CD4-positive, alpha-beta T cell treated with Interleukin-17A for 1 hour (primary cell): ENCODE data around the gene SEPTIN1.

Experiments
- DNase-seq: peaks from one replicate; pipeline ENCODE4 v3.0.0-alpha.2; 2020

The SEPTIN1 gene

DNA sequence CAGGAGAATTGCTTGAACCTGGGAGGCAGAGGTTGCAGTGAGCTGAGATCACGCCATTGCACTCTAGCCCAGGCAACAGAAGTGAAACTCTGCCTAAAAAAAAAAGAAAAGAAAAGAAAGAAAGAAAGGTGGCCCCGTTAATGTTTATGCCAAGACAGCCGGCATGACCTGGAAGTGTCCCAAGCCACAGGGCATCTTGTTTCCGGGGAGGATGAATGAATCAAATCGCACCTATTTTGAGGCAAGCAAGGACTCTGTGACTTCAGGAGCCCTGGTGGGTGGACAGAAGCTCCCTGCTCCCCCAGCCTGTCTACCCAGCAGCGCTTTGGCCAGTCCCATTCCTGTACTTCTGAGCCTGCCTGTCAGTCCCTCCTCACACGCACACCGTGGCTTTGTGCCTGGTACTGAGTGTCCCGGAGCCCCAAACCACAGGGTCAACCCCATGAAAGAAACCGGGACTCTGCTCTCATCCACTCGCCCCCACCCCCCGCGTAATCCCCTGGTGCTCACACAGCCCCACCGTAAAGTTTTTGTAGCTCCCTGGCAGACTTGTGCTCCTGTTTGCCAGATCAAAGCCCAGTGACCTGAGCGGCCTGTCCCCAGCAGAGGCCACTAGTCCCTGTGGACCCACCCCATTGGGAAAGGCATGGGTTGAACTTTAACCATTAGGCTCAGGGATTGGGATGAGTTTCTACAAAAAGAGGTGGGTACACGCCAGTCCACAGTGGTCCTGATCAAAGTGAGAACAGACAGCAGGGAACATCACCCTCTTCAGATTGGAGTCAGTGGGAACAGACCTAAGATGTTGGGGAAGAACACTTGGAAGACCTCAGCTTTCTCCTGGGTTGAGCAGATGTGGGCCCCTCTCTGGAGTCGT lies 46.5 kb downstream of the SEPTIN1 start:
- DNase-seq = no peak

DNA sequence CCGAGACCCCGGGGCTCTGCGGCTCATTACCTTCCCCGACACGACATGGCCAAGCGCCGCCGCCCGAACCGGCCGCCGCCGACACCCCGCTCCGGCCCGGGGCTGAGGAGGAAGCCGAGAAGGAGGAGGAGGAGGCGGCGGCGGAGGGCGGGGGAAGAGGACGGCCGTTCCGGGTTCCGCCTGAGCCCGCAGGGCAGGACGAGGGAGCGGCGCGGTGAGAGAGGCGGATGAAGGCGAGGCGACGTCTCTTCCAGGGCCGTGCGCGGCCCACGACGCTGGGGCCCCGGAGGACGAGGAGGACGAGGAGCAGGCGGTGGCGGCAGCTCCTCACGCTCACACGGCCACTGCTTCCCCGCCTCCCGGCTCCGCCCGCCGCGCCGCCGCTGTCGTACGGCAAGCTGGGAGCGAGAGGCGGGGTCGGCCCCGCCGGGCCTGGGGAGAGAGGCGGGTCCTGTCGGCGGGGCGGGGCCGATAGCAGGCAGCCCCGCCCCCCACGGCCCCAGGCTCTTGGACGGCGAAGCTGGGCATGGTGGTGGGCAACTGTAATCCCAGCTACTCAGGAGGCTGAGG lies 47.2 kb downstream of the SEPTIN1 start:
- DNase-seq = peak; percentile 81

DNA sequence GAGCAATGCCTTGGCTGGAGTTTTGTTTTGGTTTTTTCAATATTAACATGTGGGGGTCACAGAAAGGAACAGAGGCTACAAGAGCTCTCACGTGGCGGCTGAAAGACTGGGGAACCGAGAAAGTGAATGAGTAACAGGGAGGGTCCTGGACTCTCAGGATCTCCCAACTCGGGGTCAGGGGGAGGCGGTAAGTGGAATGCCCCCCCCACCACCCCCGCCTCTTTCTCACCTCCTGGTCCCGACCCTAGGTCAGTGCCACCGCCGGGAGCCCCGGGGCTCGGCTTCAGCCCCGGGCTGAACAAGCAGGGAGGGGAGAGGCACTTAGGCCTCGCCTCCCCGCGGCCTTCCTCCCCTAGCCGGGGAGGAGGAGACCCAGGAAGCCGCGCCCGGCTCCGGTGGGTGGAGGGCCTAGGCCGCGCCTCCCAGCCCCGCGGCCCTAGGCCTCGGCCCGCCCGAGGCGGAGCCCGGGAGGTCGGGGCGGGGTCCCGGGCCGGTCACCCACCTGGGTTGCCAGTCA lies 47.8 kb downstream of the SEPTIN1 start:
- peak; percentile 87 for DNase-seq
